ENCODE results near the gene DNAH9. TPM values are rescaled to one million over a fixed set of nuclear protein-coding genes. Genes with fewer than 3 reads are reported as not detected.

Gene DNAH9
- total and polyA plus RNA-seq, 9 donors, result 0.18 to 0.94 (median 0.52) TPM

- WGBS (ENCODE audit: insufficient coverage), result 45% methylated on average over 3 of the region's 3 CpGs
- H3K27ac ChIP-seq (ENCODE audit: low read length), result no peak overlapping the region
- no peaks in the 10 kb centered on the region for H3K9me3 ChIP-seq (replicated peaks; ENCODE audit: control insufficient read depth, low read depth, low read length)
- H3K27me3 ChIP-seq (ENCODE audit: control insufficient read depth, insufficient read depth, low read length), result peaks cover 5% of the 10 kb centered on the region
- DNase-seq, result no peak
- no peaks in the 10 kb centered on the region for H3K36me3 ChIP-seq (ENCODE audit: control insufficient read depth, insufficient read depth, low read length)
- H3K4me3 ChIP-seq (ENCODE audit: low read length), result no peak overlapping the region
- no peaks in the 10 kb centered on the region for H3K4me1 ChIP-seq (ENCODE audit: control insufficient read depth, insufficient read depth, low read length)
Measured at GRCh38 chr17:11589716-11590115, 8.6 kb upstream of the DNAH9 start.

GRCh38 chr17:11601661-11602060 lies 3.4 kb downstream of the DNAH9 start:
- Histone ChIP-seq H3K27ac (ENCODE audit: low read length) (no peak overlapping the region), H3K36me3 (ENCODE audit: control insufficient read depth, insufficient read depth, low read length) (no peaks in the 10 kb centered on the region), H3K9me3 (replicated peaks; ENCODE audit: control insufficient read depth, low read depth, low read length) (no peaks in the 10 kb centered on the region), H3K27me3 (ENCODE audit: control insufficient read depth, insufficient read depth, low read length) (peaks cover 27% of the 10 kb centered on the region), H3K4me1 (ENCODE audit: control insufficient read depth, insufficient read depth, low read length) (peaks cover 10% of the 10 kb centered on the region), H3K4me3 (ENCODE audit: low read length) (no peak overlapping the region)
- DNase-seq, result no peak
- no CpG with 5 or more reads among the region's 5 CpGs for WGBS (ENCODE audit: insufficient coverage)

- DNase-seq, result peak; percentile 87
- no peak overlapping the region for H3K4me3 ChIP-seq (ENCODE audit: low read length)
- H3K27ac ChIP-seq (ENCODE audit: low read length), result no peak overlapping the region
- no peaks in the 10 kb centered on the region for H3K36me3 ChIP-seq (ENCODE audit: control insufficient read depth, insufficient read depth, low read length)
- H3K27me3 ChIP-seq (ENCODE audit: control insufficient read depth, insufficient read depth, low read length), result peaks cover 9% of the 10 kb centered on the region
- WGBS (ENCODE audit: insufficient coverage), result 16% methylated on average over 3 of the region's 6 CpGs
- H3K4me1 ChIP-seq (ENCODE audit: control insufficient read depth, insufficient read depth, low read length), result peaks cover 10% of the 10 kb centered on the region
- H3K9me3 ChIP-seq (replicated peaks; ENCODE audit: control insufficient read depth, low read depth, low read length), result no peaks in the 10 kb centered on the region
Measured at GRCh38 chr17:11608396-11608795, 10.1 kb downstream of the DNAH9 start.

GRCh38 chr17:11610999-11611566 lies 12.8 kb downstream of the DNAH9 start:
- peaks cover 7% of the 10 kb centered on the region for H3K27me3 ChIP-seq (ENCODE audit: control insufficient read depth, insufficient read depth, low read length)
- no peaks in the 10 kb centered on the region for H3K36me3 ChIP-seq (ENCODE audit: control insufficient read depth, insufficient read depth, low read length)
- 23% methylated on average over 5 of the region's 6 CpGs for WGBS (ENCODE audit: insufficient coverage)
- peaks cover 10% of the 10 kb centered on the region for H3K4me1 ChIP-seq (ENCODE audit: control insufficient read depth, insufficient read depth, low read length)
- H3K27ac ChIP-seq (ENCODE audit: low read length), result no peak overlapping the region
- DNase-seq, result no peak
- H3K4me3 ChIP-seq (ENCODE audit: low read length), result no peak overlapping the region
- H3K9me3 ChIP-seq (replicated peaks; ENCODE audit: control insufficient read depth, low read depth, low read length), result no peaks in the 10 kb centered on the region

GRCh38 chr17:11612956-11613355 lies 14.7 kb downstream of the DNAH9 start:
- WGBS (ENCODE audit: insufficient coverage), result 0% methylated on average over 1 of the region's 2 CpGs
- H3K4me3 ChIP-seq (ENCODE audit: low read length), result no peak overlapping the region
- no peak for DNase-seq
- H3K27me3 ChIP-seq (ENCODE audit: control insufficient read depth, insufficient read depth, low read length), result peaks cover 7% of the 10 kb centered on the region
- H3K9me3 ChIP-seq (replicated peaks; ENCODE audit: control insufficient read depth, low read depth, low read length), result no peaks in the 10 kb centered on the region
- no peak overlapping the region for H3K27ac ChIP-seq (ENCODE audit: low read length)
- H3K4me1 ChIP-seq (ENCODE audit: control insufficient read depth, insufficient read depth, low read length), result peaks cover 8% of the 10 kb centered on the region
- no peaks in the 10 kb centered on the region for H3K36me3 ChIP-seq (ENCODE audit: control insufficient read depth, insufficient read depth, low read length)

GRCh38 chr17:11618861-11619566 lies 20.7 kb downstream of the DNAH9 start:
- DNase-seq, result peak; percentile 40
- Histone ChIP-seq H3K9me3 (replicated peaks; ENCODE audit: control insufficient read depth, low read depth, low read length) (no peaks in the 10 kb centered on the region), H3K4me1 (ENCODE audit: control insufficient read depth, insufficient read depth, low read length) (no peaks in the 10 kb centered on the region), H3K27ac (ENCODE audit: low read length) (no peak overlapping the region), H3K36me3 (ENCODE audit: control insufficient read depth, insufficient read depth, low read length) (no peaks in the 10 kb centered on the region), H3K4me3 (ENCODE audit: low read length) (no peak overlapping the region), H3K27me3 (ENCODE audit: control insufficient read depth, insufficient read depth, low read length) (no peaks in the 10 kb centered on the region)
- 53% methylated on average over 2 of the region's 8 CpGs for WGBS (ENCODE audit: insufficient coverage)

GRCh38 chr17:11622492-11622891 lies 24.2 kb downstream of the DNAH9 start:
- Histone ChIP-seq H3K9me3 (replicated peaks; ENCODE audit: control insufficient read depth, low read depth, low read length) (no peaks in the 10 kb centered on the region), H3K36me3 (ENCODE audit: control insufficient read depth, insufficient read depth, low read length) (no peaks in the 10 kb centered on the region), H3K4me1 (ENCODE audit: control insufficient read depth, insufficient read depth, low read length) (no peaks in the 10 kb centered on the region), H3K27ac (ENCODE audit: low read length) (no peak overlapping the region), H3K4me3 (ENCODE audit: low read length) (no peak overlapping the region), H3K27me3 (ENCODE audit: control insufficient read depth, insufficient read depth, low read length) (peaks cover 3% of the 10 kb centered on the region)
- WGBS (ENCODE audit: insufficient coverage), result 47% methylated on average over 3 of the region's 5 CpGs
- DNase-seq, result no peak

GRCh38 chr17:11624976-11625375 lies 26.7 kb downstream of the DNAH9 start:
- no peak overlapping the region for H3K27ac ChIP-seq (ENCODE audit: low read length)
- no peaks in the 10 kb centered on the region for H3K9me3 ChIP-seq (replicated peaks; ENCODE audit: control insufficient read depth, low read depth, low read length)
- H3K27me3 ChIP-seq (ENCODE audit: control insufficient read depth, insufficient read depth, low read length), result peaks cover 3% of the 10 kb centered on the region
- H3K4me3 ChIP-seq (ENCODE audit: low read length), result no peak overlapping the region
- H3K4me1 ChIP-seq (ENCODE audit: control insufficient read depth, insufficient read depth, low read length), result no peaks in the 10 kb centered on the region
- DNase-seq, result no peak
- no peaks in the 10 kb centered on the region for H3K36me3 ChIP-seq (ENCODE audit: control insufficient read depth, insufficient read depth, low read length)
- WGBS (ENCODE audit: insufficient coverage), result 59% methylated on average over 2 of the region's 6 CpGs

GRCh38 chr17:11625878-11626277 lies 27.6 kb downstream of the DNAH9 start:
- Histone ChIP-seq H3K36me3 (ENCODE audit: control insufficient read depth, insufficient read depth, low read length) (no peaks in the 10 kb centered on the region), H3K27ac (ENCODE audit: low read length) (no peak overlapping the region), H3K4me1 (ENCODE audit: control insufficient read depth, insufficient read depth, low read length) (no peaks in the 10 kb centered on the region), H3K9me3 (replicated peaks; ENCODE audit: control insufficient read depth, low read depth, low read length) (no peaks in the 10 kb centered on the region), H3K27me3 (ENCODE audit: control insufficient read depth, insufficient read depth, low read length) (peaks cover 3% of the 10 kb centered on the region), H3K4me3 (ENCODE audit: low read length) (no peak overlapping the region)
- 80% methylated on average over 1 of the region's 3 CpGs for WGBS (ENCODE audit: insufficient coverage)
- DNase-seq, result no peak

GRCh38 chr17:11627301-11627940 lies 29.2 kb downstream of the DNAH9 start:
- DNase-seq, result no peak
- Histone ChIP-seq H3K4me3 (ENCODE audit: low read length) (no peak overlapping the region), H3K4me1 (ENCODE audit: control insufficient read depth, insufficient read depth, low read length) (no peaks in the 10 kb centered on the region), H3K27ac (ENCODE audit: low read length) (no peak overlapping the region), H3K9me3 (replicated peaks; ENCODE audit: control insufficient read depth, low read depth, low read length) (no peaks in the 10 kb centered on the region), H3K36me3 (ENCODE audit: control insufficient read depth, insufficient read depth, low read length) (no peaks in the 10 kb centered on the region), H3K27me3 (ENCODE audit: control insufficient read depth, insufficient read depth, low read length) (peaks cover 3% of the 10 kb centered on the region)
- 79% methylated on average over 3 of the region's 7 CpGs for WGBS (ENCODE audit: insufficient coverage)
